AG09319 (cell line): ENCODE data around the gene FYTTD1.

Source experiments
- DNase-seq: peaks from one replicate; pipeline ENCODE4 v3.0.0-alpha.2; 2010; ENCODE audit warnings: low read depth; ENCODE audit errors: extremely low read depth
- CTCF ChIP-seq: IDR thresholded peaks from 2 replicates; pipeline ENCODE4 v1.5.1; 2011; ENCODE audit warnings: low read depth, mild to moderate bottlenecking, inconsistent platforms, low read length, moderate library complexity

The FYTTD1 gene

GRCh38 chr3:197752107-197752506 is 2.4 kb downstream of the FYTTD1 start:
- no peak for DNase-seq
- no peak for TF ChIP-seq CTCF

DNA sequence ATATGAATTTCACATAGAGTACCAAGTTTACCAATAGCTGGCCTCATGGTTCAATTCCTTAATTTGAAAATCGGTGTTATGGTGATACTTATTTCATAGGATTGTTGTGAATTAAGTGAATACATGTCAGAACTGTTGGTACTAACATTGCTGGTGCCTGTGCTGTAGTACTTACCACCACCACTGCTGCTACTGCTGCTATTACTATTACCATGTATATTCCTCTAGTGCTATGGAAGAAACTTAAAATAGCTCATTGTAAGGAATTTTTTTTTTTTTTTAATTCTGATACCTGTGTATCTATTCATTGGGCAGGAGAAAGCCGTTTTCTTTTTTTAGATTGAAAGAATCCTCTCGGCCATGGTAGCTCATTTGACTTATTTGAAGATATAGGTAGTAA is 3.6 kb downstream of the FYTTD1 start:
- no peak for DNase-seq
- TF ChIP-seq CTCF = no peak

DNA sequence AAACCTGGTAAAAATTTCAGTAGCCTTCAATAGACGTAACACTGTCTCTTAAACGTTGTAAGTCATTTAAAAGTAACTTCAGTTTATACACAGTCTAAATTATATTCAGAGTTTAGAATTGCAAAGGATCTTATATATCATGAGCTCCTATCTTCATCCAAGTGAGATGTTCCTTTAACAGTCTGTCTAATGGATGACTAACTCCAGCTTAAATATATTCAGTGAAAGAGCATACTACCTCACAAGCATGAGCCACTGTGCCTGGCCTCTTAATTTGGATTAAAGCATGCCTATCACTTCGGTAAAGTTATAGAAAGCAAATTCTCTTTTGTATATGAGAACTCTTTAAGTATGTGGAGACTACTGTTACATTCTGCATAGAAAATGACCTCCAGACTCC is 7.0 kb downstream of the FYTTD1 start:
- no peak for TF ChIP-seq CTCF
- no peak for DNase-seq

- no peak for TF ChIP-seq CTCF
- no peak for DNase-seq
These were observed 8.8 kb downstream of the FYTTD1 start for GRCh38 chr3:197758512-197758911.

GRCh38 chr3:197761784-197762183 is 12.1 kb downstream of the FYTTD1 start:
- DNase-seq = no peak
- TF ChIP-seq CTCF = no peak

GRCh38 chr3:197775317-197775716 is 25.6 kb downstream of the FYTTD1 start:
- no peak for TF ChIP-seq CTCF

DNA sequence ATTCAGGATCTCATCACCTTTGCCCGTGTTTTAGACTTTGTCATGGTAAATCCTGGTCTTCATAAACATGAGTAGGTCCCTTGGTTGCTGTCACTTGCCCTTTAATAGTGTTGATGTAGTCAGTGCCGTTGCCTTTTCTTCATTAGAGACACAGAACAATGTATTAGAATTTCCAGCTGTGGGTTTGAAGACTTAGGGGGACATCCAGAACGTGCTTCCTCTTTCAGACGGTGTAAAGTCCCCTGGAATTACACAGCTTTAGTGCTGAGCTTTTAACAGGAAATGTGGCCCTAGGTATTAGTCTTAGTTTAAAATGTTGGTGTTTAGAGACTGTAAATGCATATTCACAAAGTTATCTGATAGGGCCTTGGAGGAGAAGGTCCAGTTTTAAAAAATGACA is 32.5 kb downstream of the FYTTD1 start:
- no peak for DNase-seq
- no peak for TF ChIP-seq CTCF

More at GRCh38 chr3:197775317-197775716, 25.6 kb downstream of the FYTTD1 start:
- no peak for DNase-seq
